Thoracic aorta (tissue), 2 donors: Measurements from ENCODE around the gene GLYR1. TPM values are rescaled to one million over a fixed set of nuclear protein-coding genes. Genes with fewer than 3 reads are reported as not detected.

Experiments used
- ATAC-seq: fragments of 150-250 bp; one replicate; pipeline ENCODE4 v1.8.0; 2017; ENCODE audit warnings: low read depth; ENCODE audit not compliant: insufficient number of reproducible peaks, low FRiP score
- DNase-seq: peaks from one replicate; pipeline ENCODE4 v3.0.0-alpha.2; 2020; ENCODE audit warnings: low spot score
- H3K27ac ChIP-seq, 2 donors: fragments of 200-600 bp; sonication (generic); 1 replicate in 1 of 2; 2 replicates in 1 of 2; pipeline ENCODE4 v1.5.1; 2016; ENCODE audit warnings: mild to moderate bottlenecking in 2 of 2, moderate library complexity in 2 of 2
- H3K27me3 ChIP-seq: fragments of 200-600 bp; sonication (generic); replicated peaks from 2 replicates; pipeline ENCODE4 v1.6.0; 2016; ENCODE audit warnings: mild to moderate bottlenecking; ENCODE audit not compliant: insufficient read depth
- H3K36me3 ChIP-seq: fragments of 200-600 bp; sonication (generic); one replicate; pipeline ENCODE4 v1.5.1; 2016
- H3K4me1 ChIP-seq, 2 donors: fragments of 200-600 bp; sonication (generic); 1 replicate in 1 of 2; 2 replicates in 1 of 2; pipeline versions ENCODE4 v1.5.1 to v1.6.0; 2016; ENCODE audit warnings: low read depth in 2 of 2, mild to moderate bottlenecking in 1 of 2; ENCODE audit not compliant: control insufficient read depth in 1 of 2
- H3K4me3 ChIP-seq: fragments of 200-600 bp; sonication (generic); 2 replicates; pipeline ENCODE4 v1.5.1; 2016; ENCODE audit warnings: mild to moderate bottlenecking
- H3K9me3 ChIP-seq: fragments of 200-600 bp; sonication (generic); 2 replicates; pipeline ENCODE4 v1.5.1; 2016
- total RNA-seq, 2 donors: library from RNA; depleted of rRNA; stranded (reverse); fragments of >200 nt; gene quantifications; one replicate each; pipeline versions ENCODE4 v1.1.0 to v1.2.3, GENCODE V29; 2016
- TF ChIP-seq, protein P1 (sequence below): fragments of 200-600 bp; sonication (generic); IDR thresholded peaks from one replicate; pipeline ENCODE4 v1.5.1; 2019; ENCODE audit warnings: antibody characterized with exemption

Gene GLYR1
- total RNA-seq, 2 donors from 2014 or later, result 28.4 to 59.5 TPM

DNA sequence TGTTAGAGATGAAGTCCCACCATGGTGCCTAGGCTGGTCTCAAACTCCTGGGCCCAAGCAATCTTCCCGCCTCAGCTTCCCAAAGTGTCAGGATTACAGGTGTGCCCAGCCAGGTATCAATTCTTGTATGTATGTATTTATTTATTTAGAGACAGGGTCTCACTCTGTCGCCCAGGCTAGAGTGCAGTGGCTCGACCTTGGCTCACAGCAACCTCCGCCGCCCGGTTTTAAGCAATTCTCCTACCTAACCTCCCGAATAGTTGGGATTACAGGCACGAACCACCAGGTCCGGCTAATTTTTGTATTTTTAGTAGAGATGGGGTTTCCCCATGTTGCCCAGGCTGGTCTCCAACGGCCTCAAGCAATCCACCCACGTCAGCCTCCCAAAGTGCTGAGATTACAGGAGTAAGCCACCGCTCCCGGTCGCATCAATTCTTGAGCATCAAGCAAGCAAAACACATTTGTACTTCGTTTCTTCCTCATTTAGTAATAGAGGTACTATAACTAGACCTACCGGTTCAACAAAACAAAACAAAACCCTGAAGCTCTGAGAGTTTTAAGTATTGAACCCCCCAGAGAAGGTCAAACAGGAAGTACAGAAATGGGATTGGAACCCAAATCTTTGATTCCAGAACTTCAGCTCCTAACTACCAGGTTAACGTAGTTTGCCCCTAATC lies 79.1 kb downstream of the GLYR1 start:
- peaks cover 12% of the 10 kb centered on the region for H3K36me3 ChIP-seq

DNA sequence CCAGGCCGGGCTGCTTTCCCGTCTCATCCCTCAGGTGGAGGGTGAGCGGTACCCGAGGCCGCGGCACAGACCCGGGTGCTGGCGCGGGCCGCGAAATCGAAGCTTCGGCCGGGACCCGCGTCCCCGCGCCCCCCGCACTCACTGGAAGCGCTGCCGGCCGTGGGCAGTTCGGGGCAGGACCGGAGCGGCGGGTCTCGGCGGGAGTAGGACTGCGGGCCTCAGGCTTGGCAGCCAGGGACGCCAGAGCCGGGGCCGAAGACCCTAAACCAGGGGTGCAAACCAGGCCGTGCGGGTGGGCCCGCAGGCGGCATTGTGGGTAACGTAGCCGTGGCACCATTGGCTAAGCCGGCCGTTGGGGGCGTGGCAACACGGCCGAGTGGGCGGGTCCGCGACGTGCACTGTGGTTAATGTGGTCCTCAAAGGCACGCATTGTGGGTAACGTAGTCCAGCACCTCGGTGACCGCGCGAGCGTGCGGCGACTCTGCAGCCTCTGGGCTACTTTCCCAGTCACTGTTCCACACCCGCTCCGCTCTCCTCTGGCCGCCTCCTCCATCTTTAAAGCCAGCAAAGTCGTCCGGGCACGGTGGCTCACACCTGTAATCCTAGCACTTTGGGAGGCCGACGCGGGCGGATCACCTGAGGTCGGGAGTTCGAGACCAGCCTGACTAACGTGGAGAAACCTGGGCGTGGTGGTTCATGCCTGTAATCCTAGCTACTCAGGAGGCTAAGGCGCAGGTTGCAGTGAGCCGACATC lies 80.0 kb downstream of the GLYR1 start, which contains the start of gene ZNF500:
Gene ZNF500 (minus strand): TSS at position 288 of the 754 bp plus-strand sequence. CDS start 1,184 bp downstream, outside the sequence.
- H3K4me1 ChIP-seq, result peaks cover 11 to 26% of the 10 kb centered on the region in 2 donors
- peaks cover 21% of the 10 kb centered on the region for H3K36me3 ChIP-seq
- TF ChIP-seq, protein P1, sequence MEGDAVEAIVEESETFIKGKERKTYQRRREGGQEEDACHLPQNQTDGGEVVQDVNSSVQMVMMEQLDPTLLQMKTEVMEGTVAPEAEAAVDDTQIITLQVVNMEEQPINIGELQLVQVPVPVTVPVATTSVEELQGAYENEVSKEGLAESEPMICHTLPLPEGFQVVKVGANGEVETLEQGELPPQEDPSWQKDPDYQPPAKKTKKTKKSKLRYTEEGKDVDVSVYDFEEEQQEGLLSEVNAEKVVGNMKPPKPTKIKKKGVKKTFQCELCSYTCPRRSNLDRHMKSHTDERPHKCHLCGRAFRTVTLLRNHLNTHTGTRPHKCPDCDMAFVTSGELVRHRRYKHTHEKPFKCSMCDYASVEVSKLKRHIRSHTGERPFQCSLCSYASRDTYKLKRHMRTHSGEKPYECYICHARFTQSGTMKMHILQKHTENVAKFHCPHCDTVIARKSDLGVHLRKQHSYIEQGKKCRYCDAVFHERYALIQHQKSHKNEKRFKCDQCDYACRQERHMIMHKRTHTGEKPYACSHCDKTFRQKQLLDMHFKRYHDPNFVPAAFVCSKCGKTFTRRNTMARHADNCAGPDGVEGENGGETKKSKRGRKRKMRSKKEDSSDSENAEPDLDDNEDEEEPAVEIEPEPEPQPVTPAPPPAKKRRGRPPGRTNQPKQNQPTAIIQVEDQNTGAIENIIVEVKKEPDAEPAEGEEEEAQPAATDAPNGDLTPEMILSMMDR, result no peak
- no peaks in the 10 kb centered on the region for H3K9me3 ChIP-seq
- ATAC-seq, result peak; percentile 93
- H3K27me3 ChIP-seq, result no peaks in the 10 kb centered on the region
- DNase-seq, result peak; percentile 91
- peak within 1 kb of the TSS; percentile 99 for H3K4me3 ChIP-seq
- H3K27ac ChIP-seq, result peak within 1 kb of the TSS; percentile 90 to 91

More for the DNA sequence above, 79.1 kb downstream of the GLYR1 start:
- peaks cover 11 to 26% of the 10 kb centered on the region in 2 donors for H3K4me1 ChIP-seq
- no peaks in the 10 kb centered on the region for H3K27me3 ChIP-seq
- H3K9me3 ChIP-seq, result no peaks in the 10 kb centered on the region
- H3K4me3 ChIP-seq, result peak overlapping the region; percentile 99
- TF ChIP-seq, protein P1, result no peak
- no peak for DNase-seq
- H3K27ac ChIP-seq, result peak overlapping the region; percentile 90 to 91
- no peak for ATAC-seq

DNA sequence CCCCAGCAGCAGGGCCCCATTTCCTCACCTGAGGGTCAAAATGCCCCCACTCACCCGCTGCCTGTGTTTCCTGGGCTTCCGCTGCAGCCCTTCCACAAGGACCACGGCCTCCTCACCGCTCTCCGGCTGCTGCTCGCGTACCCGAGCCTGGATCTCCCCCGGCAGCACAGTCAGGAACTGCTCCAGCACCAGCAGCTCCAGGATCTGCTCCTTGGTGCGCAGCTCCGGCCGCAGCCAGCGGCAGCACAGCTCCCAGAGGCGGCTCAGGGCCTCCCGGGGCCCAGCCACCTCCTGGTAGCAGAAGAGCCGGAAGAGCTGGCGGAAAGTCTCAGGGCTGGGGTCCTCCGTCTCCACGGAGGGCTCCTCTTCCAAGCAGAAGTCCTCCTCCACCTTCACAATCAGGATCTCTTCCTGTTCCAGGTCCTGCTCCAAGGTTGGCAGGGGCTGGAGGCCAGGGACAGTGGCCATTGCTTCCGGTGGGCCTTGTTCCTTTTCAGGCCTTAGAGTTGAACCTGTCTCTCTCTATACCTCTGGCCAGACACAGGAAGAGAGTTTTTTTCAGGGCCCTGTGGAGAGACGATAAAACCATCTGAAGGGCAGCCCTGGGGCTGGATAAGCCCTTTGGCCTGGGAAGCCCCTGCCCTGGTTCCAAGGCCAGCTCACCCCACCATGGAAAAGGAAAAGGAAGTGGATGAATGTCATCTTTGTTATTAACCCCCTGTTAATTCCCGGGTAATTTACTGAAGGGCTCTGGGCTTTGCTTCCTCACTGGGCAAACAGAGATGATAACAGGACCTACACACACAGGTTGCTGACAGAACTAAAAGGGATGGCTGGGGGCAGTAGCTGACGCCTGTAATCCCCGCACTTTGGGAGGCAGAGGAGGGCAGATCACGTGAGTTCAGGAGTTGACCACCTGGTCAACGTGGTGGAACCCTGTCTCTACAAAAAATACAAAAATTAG lies 81.3 kb downstream of the GLYR1 start:
- no peaks in the 10 kb centered on the region for H3K9me3 ChIP-seq
- peaks cover 29% of the 10 kb centered on the region for H3K36me3 ChIP-seq
- no peak overlapping the region for H3K27ac ChIP-seq
- ATAC-seq, result no peak
- H3K27me3 ChIP-seq, result no peaks in the 10 kb centered on the region
- TF ChIP-seq, protein P1, result no peak
- peaks cover 11 to 26% of the 10 kb centered on the region in 2 donors for H3K4me1 ChIP-seq
- H3K4me3 ChIP-seq, result peak overlapping the region; percentile 99
- no peak for DNase-seq

DNA sequence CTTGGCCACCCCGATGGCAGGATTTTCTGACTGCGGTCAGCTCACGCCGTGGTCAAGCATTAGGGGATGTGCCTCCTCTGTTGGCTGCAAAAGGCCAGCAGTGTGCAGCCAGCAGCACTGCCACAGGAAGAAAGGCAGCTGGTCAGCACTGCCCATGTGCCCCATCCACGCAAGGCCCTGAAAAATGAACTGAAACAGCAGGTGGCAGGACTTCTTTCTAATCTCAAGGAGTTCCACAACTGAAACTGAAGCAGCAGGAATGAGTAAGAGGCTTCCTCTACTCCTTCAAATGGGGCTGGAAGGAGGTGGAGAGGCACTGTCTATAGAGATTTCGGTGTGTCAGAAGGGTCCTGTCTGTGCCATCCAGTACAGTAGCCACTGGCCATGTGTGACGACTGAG lies 83.3 kb downstream of the GLYR1 start:
- Histone ChIP-seq H3K4me1 (peaks cover 11 to 22% of the 10 kb centered on the region in 2 donors), H3K36me3 (peaks cover 45% of the 10 kb centered on the region)
- no peak for ATAC-seq

More for the DNA sequence above, 83.3 kb downstream of the GLYR1 start:
- TF ChIP-seq, protein P1, result no peak
- H3K27me3 ChIP-seq, result no peaks in the 10 kb centered on the region
- H3K4me3 ChIP-seq, result no peak overlapping the region
- H3K27ac ChIP-seq, result no peak overlapping the region
- no peak for DNase-seq
- H3K9me3 ChIP-seq, result no peaks in the 10 kb centered on the region
